HG02973 (cell line): ENCODE results near the gene TRMT112.
A peak's percentile ranks its signal among the peaks of the same experiment; 100 is the strongest.

Experiments used
- ATAC-seq: cut with Tn5 transposase; IDR thresholded peaks from one replicate; pipeline ENCODE4 v1.9.1; 2021; ENCODE audit warnings: moderate library complexity; ENCODE audit not compliant: unreplicated experiment

Gene TRMT112

GRCh38 chr11:64294774-64295173 is 22.6 kb downstream of the TRMT112 start:
- no peak for ATAC-seq

DNA sequence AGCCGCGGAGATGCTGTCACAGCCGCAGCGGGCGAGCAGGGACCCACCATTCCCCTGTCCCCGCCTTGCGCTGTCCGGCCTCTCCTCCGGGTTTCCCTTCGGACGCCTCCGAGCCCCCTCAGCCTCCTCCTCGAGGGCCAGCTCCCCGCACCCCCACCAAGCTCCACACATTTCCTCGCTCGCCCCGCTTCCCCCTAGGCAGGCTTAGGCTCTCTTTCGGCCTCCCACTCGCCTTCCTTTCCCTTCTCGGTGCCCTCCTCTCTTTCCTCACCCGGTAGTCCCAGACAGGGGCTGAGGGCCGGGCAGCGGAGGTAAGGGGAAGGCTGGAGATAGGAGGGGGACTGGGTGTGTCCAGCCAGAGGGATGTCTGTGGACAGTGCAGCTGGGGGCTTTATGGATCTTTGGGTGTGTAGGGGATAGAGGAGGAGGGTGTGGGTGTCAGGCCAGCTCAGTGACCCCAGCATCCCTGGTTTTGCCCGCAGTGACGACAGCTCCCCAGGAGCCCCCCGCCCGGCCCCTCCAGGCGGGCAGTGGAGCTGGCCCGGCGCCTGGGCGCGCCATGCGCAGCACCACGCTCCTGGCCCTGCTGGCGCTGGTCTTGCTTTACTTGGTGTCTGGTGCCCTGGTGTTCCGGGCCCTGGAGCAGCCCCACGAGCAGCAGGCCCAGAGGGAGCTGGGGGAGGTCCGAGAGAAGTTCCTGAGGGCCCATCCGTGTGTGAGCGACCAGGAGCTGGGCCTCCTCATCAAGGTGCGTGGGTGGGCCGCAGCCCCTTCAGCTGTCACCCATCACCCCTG is 24.7 kb downstream of the TRMT112 start:
- ATAC-seq, result no peak

DNA sequence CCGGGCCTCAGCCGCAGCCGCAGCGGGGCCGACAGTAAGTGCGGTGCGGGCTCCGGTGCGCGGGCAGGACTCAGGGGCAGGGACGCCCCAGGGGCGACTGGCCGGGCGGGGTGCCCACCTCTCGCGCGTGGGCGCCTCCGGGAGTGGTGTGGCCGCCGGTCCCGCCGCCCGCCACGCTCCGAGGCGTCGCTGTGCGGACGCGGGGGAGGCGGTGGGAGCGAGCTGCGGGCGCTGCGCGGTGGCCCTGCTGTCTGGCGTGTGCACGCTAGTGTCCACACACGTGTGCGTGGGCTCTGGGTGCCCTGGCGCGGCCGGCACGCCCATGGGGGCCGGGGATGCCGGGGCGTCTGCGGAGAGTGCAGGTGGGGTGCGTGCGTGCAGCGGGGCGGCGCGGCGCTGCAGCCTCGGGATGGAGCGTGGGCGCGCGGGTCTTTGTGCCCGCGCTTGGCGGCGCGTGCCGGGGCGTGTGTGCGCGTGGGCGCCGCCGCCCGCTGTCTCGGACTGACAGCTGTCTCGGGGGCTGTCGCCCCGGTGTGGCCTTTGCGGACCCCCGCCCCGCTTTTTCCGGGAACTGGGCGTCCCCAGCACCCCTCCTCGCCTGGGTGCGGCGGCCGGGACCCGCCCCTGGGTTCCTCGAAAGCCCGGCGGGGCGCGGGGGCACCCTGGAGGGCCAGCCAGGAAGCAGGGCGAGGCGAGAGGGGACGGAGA is 25.5 kb downstream of the TRMT112 start:
- no peak for ATAC-seq

DNA sequence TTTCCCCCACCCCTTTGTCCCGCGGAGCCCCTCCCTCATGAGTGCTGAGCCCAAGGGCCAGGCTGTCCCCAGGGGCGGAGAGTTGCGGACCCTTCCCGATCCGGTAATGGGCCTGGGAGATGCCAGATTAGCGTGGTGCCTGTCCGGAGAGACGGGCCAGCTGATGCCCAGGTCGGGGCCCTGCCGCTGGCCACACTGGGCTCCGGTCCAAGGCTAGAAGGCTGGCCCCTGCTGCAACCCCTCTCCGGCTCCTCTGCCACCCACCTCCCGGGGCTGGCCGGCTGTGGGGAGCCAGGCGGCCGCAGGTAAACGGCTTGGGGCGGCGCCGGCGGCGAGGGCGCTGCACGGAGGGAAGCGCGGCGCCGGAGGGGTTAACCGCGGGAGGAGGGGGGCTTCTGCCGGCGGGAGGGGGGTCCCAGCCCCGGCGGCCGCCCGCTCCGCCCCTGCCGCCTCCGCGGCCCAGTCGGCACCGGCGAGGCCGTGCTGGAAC is 26.1 kb downstream of the TRMT112 start, which contains the start of gene KCNK4:
Gene KCNK4 (plus strand): TSS at position 41 of the 490 bp plus-strand sequence. CDS start 1,717 bp downstream, outside the sequence.
- ATAC-seq, result no peak

GRCh38 chr11:64290352-64291261 is 26.8 kb downstream of the TRMT112 start:
- ATAC-seq, result no peak

DNA sequence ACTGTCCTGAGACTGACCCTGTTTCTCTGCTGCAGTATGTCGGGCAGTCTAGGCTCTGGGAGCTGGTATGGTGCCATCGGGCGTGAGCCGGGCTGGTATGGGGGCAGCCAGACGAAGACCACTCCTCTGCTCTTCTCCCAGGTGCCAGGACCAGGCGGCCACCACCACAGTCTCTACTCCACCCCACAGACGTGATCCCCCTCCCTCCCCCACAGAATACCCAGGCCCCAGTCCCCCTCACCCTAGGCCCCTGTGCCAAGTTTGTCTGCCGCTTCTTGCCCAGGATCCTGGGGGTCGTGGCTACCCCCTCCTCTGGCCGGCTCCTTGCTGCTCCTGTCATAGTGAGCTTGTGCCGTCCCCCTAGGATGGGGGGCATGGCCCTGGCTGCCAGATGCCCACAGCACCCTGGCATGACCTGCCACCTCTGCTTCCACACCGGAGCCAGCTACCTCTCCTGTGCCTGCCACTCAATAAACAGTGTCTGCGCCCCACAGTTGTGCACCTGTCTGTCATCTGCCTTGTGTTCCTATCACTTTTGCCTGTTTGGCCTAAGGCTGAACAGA is 28.3 kb downstream of the TRMT112 start:
- ATAC-seq, result no peak

- ATAC-seq, result no peak
Observed at GRCh38 chr11:64288353-64288750, 29.0 kb downstream of the TRMT112 start.

- ATAC-seq, result no peak
Observed at GRCh38 chr11:64287676-64288352, 29.5 kb downstream of the TRMT112 start.

GRCh38 chr11:64286801-64287159 is 30.6 kb downstream of the TRMT112 start:
- no peak for ATAC-seq

- ATAC-seq, result no peak
Observed at GRCh38 chr11:64285885-64286800, 31.2 kb downstream of the TRMT112 start.

DNA sequence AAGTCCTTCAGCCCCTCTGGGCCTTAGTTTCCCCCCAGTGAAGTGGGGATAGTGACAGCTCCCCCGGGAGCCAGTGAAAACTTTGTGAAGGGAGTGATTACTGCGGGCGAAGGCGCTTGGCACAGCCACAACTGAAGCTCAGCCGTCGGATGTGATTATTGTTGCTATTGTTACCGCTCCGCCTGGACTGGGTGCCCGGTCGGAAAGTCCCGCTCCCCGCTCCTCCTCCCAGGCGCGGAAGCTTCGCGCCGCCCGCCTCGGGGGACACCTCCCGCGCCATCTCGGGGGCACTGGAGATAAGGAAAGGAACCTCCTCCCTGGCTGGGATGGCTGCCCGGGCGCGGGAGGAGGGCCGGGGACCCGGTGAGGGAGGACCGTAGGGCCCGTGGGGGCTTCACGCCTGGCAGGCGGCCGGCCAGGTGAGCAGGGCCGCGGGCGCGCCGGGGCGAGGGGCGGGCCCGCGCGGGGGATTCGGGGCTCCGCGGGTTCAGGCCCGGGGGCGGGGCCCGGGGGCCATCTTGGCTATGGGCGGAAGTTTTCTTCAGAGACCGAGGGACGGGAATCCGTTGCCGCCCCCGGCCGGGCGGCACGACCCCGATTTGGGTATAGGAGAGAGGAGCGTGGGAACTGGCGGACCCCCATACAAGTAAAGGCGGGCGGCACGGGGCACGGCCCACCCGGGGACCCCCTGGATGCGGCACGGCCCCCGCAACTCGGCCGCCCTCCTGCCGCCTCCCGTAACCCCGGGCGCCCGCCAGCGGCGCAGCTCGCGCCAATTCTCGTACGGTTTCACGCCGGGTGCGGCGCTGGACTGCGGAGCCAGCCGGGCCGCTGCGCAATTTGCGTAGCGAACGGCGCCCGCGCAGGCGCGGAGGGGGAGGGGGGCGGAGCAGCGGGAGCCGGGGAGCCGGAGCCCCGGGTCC is 32.1 kb downstream of the TRMT112 start, which contains the start of gene GPR137:
Gene GPR137 (plus strand): TSS at position 887 of the 923 bp plus-strand sequence. CDS start 677 bp downstream, outside the sequence.
- peak; percentile 43 for ATAC-seq

GRCh38 chr11:64284048-64284961 is 33.1 kb downstream of the TRMT112 start, which contains the start of gene BAD:
Gene BAD (minus strand): TSS chr11:64284665. CDS start chr11:64284368, 297 bp downstream.
- peak; percentile 69 for ATAC-seq

DNA sequence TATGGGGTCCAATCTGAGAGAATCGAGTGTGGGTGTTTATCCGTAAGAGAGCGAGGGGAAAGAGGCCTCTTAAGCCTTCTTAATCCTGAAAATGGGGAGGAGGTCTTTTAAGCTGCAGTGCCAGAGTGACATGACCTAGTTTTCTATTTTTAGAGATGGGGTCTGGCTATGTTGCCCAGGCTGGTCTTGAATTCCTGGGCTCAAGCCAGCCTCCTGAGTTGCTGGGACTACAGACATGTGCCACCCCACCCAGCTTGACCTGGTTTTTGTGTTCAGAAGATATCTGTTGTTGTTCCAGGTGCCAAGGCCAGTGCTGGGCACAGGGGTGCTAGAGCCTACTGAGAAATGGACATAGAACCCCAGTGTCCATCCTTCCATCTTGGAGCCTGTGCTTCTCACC is 34.3 kb downstream of the TRMT112 start:
- ATAC-seq, result no peak

DNA sequence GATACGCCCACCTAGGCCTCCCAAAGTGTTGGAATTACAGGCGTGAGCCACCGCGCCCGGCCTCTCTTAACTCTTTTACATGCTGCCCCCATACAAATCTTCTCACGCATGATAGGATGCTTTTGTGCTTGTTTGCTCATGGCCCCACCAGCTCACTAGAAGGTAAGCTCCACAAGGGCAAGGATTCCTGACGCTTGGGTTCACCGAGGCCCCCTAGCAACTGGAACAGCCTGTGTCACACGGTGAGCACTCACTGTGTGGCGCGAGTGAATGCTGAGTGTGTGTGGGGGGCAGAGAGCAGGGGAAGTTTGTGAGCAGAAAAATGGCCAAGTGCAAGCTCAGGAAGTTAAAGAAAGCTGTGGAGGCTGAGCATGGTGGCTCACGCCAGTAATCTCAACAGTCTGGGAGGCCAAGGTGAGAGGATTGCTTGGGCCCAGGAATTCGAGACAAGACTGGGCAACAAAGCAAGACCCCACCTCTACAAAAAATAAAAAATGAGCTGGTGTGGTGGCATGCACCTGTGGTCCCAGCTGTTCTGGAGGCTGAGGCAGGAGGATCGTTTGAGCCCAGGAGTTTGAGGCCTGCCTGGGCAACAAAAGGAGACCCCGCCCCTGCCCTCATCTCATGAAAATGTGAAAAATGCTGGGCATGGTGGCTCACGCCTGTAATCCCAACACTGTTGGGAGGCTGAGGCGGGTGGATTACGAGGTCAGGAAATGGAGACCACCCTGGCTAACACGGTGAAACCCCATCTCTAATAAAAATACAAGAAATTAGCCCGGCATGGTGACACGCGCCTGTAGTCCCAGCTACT is 35.2 kb downstream of the TRMT112 start:
- ATAC-seq, result no peak

DNA sequence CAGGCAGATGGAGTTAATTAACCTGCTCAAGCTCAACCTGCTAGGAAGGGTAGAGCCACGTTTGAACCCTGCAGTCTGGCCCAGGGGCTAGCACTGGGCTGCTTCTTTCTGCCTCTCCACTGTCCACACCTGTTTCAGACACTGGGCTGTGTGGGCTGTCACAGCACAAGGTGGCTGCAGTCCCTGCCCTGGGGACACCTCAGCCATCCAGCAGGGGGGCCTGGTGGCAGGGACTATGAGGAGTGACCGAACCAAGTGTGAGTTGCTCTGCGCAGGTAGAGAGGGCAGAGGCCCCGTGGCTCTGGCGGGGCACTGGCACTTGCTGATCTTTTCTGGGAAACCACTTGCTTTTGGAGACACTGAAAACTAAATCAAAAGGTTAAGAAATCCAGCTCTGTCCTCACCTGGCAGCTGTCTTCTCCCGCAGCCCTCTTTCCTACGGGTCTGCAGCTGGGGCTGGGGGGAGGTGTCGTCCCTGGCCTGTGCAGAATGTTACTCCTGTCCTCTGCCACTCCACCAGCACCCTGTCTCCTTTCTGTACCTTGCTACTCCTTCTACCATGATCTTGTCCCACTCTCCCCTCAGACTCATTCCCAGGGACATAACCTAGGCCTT is 38.7 kb downstream of the TRMT112 start:
- no peak for ATAC-seq
